ENCODE data around the gene CHIC2. TPM values are rescaled to one million over a fixed set of nuclear protein-coding genes. Genes with fewer than 3 reads are reported as not detected.

CHIC2 gene
- total RNA-seq, 1 experiment from 2014 or later, result 11.0 TPM

DNA sequence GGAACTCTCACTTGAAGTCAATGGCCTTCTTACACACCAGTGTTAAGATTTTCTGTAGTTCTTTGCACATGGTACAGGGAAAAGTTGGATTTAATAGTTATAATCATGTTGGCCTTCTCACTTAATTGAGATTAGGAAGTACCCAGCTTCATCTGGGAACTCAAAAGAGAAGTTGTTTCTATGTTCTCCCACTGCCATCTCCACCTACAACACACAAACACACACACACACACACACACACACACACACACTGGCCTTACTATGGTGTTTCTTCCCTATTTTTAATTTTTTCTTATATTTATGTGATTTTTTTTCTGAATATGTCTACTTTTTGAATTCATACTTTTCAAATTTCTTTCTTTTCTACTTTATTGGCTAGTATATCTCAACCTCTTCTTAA is 10.0 kb upstream of the CHIC2 start:
- ATAC-seq (no peak), DNase-seq (ENCODE audit: low spot score) (no peak)
- Mint-ChIP-seq H3K4me3 (no peak overlapping the region), H3K36me3 (no peaks in the 10 kb centered on the region), H3K27me3 (ENCODE audit: low read depth) (no peaks in the 10 kb centered on the region), H3K27ac (no peak overlapping the region), H3K9me3 (no peaks in the 10 kb centered on the region), H3K4me1 (0 out of 2 replicates have a peak, but pooled peaks cover 3% of the 10 kb centered on the region)
- POLR2A ChIA-PET, result no interaction called here
- TF ChIP-seq ATF6 (CRISPR knock-in tag; IDR thresholded peaks at IDR 0.05), result no peak
- TF ChIP-seq IRF2 (CRISPR knock-in tag; IDR thresholded peaks at IDR 0.05; ENCODE audit: borderline replicate concordance, low read depth), result no peak
- no peak for TF ChIP-seq TEAD1 (CRISPR knock-in tag; IDR thresholded peaks at IDR 0.05)
- TF ChIP-seq ATF3 (CRISPR knock-in tag; conservative IDR thresholded peaks at IDR 0.05), result no peak
- no peak for TF ChIP-seq CREM (CRISPR knock-in tag; IDR thresholded peaks at IDR 0.05)
- TF ChIP-seq, protein P1, sequence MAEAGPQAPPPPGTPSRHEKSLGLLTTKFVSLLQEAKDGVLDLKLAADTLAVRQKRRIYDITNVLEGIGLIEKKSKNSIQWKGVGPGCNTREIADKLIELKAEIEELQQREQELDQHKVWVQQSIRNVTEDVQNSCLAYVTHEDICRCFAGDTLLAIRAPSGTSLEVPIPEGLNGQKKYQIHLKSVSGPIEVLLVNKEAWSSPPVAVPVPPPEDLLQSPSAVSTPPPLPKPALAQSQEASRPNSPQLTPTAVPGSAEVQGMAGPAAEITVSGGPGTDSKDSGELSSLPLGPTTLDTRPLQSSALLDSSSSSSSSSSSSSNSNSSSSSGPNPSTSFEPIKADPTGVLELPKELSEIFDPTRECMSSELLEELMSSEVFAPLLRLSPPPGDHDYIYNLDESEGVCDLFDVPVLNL (CRISPR knock-in tag; IDR thresholded peaks at IDR 0.05; ENCODE audit: borderline replicate concordance, low read depth), result no peak
- no peak for TF ChIP-seq ARID4B (CRISPR knock-in tag; IDR thresholded peaks at IDR 0.05; ENCODE audit: borderline replicate concordance)
- TF ChIP-seq TEAD4 (CRISPR knock-in tag; IDR thresholded peaks at IDR 0.05), result no peak
- TF ChIP-seq ZNF423 (CRISPR knock-in tag; IDR thresholded peaks at IDR 0.05), result no peak
- TF ChIP-seq, protein P2, sequence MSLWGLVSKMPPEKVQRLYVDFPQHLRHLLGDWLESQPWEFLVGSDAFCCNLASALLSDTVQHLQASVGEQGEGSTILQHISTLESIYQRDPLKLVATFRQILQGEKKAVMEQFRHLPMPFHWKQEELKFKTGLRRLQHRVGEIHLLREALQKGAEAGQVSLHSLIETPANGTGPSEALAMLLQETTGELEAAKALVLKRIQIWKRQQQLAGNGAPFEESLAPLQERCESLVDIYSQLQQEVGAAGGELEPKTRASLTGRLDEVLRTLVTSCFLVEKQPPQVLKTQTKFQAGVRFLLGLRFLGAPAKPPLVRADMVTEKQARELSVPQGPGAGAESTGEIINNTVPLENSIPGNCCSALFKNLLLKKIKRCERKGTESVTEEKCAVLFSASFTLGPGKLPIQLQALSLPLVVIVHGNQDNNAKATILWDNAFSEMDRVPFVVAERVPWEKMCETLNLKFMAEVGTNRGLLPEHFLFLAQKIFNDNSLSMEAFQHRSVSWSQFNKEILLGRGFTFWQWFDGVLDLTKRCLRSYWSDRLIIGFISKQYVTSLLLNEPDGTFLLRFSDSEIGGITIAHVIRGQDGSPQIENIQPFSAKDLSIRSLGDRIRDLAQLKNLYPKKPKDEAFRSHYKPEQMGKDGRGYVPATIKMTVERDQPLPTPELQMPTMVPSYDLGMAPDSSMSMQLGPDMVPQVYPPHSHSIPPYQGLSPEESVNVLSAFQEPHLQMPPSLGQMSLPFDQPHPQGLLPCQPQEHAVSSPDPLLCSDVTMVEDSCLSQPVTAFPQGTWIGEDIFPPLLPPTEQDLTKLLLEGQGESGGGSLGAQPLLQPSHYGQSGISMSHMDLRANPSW (CRISPR knock-in tag; conservative IDR thresholded peaks at IDR 0.05; ENCODE audit: low read depth), result no peak
- CTCF ChIA-PET, result no interaction called here

DNA sequence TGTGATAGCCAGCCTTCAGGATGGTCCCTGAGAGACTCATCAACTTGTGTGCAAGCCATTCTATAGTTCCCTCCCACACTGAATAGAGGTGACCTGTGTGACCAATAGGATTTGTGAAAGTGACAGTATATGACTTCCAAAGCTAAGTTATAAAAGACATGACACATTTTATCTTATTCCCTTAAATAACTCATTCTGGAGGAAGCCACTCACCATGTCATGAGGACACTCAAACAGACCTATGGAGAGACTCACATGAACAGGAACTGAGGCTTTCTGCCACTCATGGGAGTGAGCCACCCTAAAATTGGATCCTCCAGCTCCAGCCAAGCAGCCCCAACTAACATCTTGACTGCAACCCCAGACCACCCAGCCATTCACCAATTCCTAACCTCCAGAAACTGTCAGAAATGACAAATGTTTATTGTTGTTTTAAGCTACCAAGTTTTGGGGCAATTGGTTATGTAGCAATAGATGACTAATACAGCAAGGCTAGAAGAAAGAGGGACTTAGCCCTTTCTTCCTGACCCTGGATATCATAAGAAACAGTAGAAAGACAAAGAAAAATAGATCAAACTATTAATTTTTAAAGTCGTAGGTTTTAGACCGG is 9.0 kb upstream of the CHIC2 start:
- Mint-ChIP-seq H3K27ac (no peak overlapping the region), H3K27me3 (ENCODE audit: low read depth) (no peaks in the 10 kb centered on the region), H3K4me1 (0 out of 2 replicates have a peak, but pooled peaks cover 3% of the 10 kb centered on the region), H3K36me3 (no peaks in the 10 kb centered on the region), H3K9me3 (no peaks in the 10 kb centered on the region), H3K4me3 (no peak overlapping the region)
- no peak for DNase-seq (ENCODE audit: low spot score)
- CTCF ChIA-PET, result no interaction called here
- POLR2A ChIA-PET, result no interaction called here
- ATAC-seq, result no peak
- no peak for TF ChIP-seq SMAD3 (CRISPR knock-in tag; IDR thresholded peaks at IDR 0.05; ENCODE audit: borderline replicate concordance)
- no peak for TF ChIP-seq HMGXB4 (CRISPR knock-in tag; IDR thresholded peaks at IDR 0.05)
- no peak for TF ChIP-seq ZNF423 (CRISPR knock-in tag; IDR thresholded peaks at IDR 0.05)
- TF ChIP-seq, protein P3, sequence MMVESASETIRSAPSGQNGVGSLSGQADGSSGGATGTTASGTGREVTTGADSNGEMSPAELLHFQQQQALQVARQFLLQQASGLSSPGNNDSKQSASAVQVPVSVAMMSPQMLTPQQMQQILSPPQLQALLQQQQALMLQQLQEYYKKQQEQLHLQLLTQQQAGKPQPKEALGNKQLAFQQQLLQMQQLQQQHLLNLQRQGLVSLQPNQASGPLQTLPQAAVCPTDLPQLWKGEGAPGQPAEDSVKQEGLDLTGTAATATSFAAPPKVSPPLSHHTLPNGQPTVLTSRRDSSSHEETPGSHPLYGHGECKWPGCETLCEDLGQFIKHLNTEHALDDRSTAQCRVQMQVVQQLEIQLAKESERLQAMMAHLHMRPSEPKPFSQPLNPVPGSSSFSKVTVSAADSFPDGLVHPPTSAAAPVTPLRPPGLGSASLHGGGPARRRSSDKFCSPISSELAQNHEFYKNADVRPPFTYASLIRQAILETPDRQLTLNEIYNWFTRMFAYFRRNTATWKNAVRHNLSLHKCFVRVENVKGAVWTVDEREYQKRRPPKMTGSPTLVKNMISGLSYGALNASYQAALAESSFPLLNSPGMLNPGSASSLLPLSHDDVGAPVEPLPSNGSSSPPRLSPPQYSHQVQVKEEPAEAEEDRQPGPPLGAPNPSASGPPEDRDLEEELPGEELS (CRISPR knock-in tag; IDR thresholded peaks at IDR 0.05), result no peak
- no peak for TF ChIP-seq ZNF219 (CRISPR knock-in tag; IDR thresholded peaks at IDR 0.05; ENCODE audit: borderline replicate concordance)
- TF ChIP-seq, protein P4, sequence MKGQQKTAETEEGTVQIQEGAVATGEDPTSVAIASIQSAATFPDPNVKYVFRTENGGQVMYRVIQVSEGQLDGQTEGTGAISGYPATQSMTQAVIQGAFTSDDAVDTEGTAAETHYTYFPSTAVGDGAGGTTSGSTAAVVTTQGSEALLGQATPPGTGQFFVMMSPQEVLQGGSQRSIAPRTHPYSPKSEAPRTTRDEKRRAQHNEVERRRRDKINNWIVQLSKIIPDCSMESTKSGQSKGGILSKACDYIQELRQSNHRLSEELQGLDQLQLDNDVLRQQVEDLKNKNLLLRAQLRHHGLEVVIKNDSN (CRISPR knock-in tag; IDR thresholded peaks at IDR 0.05), result no peak

Data from WTC11 (cell line).